HG02588 (cell line): Measurements from ENCODE around the gene CREM.
"Not testable (repeated sequence)": the region's sequence is repeated elsewhere in the genome, so short reads cannot be mapped to it uniquely, and the experiment has no call there.

Experiments
- ATAC-seq: cut with Tn5 transposase; IDR thresholded peaks from one replicate; pipeline ENCODE4 v1.9.1; 2021; ENCODE audit warnings: mild to moderate bottlenecking, moderate library complexity; ENCODE audit not compliant: unreplicated experiment

The CREM gene

DNA sequence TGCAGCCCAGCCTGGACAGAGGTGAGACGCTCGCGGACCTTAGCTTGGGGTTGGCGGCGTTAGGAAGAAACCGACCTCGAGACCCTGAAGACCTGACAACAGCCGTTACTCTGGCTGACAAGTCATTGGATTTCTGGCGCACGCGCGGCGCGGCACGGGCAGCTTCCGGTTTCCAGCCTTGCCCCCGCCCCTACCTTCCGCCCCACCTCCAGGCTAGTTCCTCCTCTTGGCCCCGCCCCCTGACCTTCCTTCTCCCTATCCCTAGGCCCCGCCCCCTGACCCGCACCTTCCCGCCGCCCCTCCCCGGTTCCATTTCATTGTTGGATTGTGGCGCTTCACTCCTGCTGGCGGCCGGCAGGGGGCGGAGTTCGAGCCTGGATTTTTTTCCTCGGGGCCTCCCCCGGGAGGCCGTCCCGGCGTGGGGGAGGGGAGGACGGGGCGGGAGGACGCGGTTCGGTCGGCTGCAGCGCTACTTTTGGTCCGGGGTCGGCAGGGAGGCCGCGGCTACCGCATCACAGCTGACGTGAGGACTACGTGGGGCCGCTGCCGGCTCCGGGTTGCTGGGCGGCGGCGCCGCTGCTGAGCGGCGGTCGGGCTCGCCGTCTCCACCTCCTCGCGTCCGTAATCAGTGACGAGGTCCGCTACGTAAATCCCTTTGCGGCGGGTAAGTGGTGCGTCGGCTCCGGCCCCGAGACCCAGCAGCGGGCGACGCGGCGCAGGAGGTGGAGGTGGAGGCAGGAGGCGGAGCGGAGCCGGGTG lies at the start of gene CREM:
Gene CREM, plus strand, starts transcription at position 317 of the 759 bp plus-strand sequence. CDS start 10,990 bp downstream, outside the sequence.
- ATAC-seq: peak; percentile 75

DNA sequence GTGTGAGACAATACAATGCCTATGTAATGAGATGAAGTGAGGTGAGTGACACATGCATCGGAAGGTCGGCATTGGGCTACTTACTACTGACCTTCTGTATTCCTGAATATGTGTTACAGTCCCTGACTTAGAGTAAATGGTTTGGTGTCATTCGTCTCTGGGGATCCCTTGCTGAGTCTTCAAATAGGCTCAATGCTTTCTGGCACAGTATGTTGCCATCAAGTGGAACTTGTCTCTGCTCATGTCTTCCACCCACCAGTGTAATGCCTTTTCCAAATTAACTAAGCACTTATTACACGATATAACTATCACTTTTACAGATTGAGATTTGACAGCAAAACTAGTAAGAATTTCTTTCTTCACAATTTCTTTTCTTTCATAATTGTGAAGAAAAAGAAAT lies 47.4 kb upstream of the CREM start:
- ATAC-seq: no peak

DNA sequence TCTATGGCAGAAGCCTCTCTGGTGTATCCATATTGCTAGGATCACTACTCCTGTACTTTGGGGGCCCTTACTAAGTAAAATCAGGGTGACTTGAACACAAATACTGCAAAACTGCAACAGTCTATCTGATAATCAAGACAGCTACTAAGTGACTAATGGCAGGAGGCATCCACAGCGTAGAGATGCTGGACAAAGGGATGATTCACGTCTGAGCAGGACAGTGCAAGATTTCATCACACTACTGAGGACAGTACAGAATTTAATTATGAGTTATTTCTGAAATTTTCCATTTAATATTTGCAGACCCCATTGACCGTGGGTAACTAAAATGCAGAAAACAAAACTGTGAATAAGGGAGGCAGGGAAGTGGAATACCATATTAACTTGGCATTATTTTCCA lies 46.9 kb upstream of the CREM start:
- ATAC-seq: no peak

DNA sequence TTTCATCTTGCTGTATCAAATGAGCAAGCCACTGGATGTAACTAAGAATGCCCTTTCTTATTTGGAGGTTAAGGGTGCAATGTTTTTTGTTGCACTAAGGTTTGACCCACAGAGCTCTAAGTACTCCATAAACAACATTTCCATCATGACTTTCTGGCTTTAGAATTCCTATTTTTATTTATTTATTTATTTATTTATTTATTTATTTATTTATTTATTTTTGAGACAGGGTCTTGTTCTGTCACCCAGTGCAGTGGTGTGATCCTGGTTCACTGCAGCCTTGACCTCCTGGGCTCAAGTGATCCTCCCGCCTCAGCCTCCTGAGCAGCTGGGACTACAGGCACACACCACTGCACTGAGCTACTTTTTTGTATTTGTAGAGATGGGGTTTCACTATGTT lies 46.4 kb upstream of the CREM start:
- not testable (repeated sequence) for ATAC-seq

DNA sequence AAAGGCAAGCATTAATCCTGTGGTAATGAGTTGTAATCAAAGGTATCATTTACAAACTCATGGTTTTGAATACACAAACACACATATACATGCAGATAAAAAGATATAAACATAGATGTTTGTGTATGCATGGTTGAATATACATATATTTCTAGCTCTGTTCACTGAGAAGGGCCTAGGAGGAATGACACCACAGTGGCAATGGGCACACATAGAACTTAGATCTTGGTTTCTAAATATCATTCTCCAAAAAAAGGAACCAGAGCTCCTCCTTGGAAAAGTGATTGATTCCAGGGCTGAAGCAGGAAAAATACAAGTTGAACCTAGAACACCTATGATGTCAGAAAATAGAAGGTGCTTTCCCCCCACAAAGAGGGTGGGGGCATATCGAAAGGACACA lies 43.4 kb upstream of the CREM start:
- no peak for ATAC-seq

DNA sequence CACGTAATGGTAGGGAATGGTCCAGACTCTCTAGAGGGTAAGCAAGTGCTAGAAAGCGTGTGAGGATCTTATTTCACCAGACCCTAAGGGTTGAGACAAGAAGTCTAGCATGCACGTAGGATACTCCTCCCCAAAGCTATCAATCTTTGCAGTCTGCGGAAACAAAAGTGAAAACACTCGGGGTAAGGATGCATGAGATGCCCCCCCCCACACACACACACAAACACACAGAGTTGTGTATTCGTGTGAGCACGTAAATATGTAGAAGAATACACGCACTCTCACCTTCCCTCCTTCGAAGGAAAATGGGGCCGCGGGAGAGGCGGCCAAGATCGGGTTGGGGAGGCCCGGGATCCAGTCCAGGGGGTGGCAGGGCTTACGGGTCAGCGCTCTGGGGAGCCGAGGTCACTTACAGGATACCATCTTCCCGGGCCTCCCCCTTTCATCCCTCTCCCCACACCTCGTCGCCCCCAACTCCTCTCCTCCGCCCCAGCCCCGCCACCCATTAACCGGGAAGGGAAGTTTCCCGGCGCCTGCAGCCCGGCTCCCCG lies 37.0 kb upstream of the CREM start:
- ATAC-seq: peak; percentile 14

DNA sequence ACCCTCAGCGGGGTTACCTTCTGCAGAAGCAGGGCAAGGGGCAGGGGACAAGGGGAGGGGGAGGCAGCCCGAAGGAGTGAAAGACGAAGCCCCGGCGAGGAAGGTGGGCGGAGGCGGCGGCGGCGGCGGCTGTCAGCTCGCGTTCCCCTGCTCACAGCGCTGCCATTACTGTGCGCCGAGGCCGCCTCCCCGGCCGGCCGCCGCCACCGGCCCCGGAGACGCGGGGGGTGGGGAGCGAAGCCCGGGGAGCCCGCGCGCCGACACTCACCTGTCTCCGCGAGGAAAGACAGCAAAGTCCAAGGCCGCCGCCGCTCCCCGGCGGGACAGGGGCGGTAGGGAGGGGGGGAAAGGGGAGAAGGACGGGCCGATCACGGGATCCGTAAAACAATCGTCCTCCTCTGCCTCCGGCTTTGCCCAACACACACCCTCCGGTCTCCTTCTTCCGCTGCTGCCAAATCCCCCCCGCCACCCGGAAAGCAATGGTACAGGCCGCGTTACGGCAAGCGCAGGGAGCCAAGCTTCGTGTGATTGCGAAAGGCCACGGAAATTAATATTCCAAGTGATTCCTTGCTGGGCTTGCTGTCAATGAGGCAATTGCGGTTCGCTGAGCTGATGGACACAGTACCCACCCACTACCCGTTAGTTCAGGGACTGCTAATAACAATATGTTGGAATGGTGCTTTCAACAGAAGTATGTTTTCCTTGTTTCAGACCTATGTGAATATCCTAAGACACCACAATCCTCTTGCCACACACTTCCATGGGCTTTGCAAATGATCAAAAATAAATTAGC lies 36.3 kb upstream of the CREM start, which contains the start of gene CUL2:
Gene CUL2, minus strand, starts transcription at position 180 of the 793 bp plus-strand sequence. CDS start 19,024 bp downstream, outside the sequence.
- ATAC-seq: peak; percentile 97

DNA sequence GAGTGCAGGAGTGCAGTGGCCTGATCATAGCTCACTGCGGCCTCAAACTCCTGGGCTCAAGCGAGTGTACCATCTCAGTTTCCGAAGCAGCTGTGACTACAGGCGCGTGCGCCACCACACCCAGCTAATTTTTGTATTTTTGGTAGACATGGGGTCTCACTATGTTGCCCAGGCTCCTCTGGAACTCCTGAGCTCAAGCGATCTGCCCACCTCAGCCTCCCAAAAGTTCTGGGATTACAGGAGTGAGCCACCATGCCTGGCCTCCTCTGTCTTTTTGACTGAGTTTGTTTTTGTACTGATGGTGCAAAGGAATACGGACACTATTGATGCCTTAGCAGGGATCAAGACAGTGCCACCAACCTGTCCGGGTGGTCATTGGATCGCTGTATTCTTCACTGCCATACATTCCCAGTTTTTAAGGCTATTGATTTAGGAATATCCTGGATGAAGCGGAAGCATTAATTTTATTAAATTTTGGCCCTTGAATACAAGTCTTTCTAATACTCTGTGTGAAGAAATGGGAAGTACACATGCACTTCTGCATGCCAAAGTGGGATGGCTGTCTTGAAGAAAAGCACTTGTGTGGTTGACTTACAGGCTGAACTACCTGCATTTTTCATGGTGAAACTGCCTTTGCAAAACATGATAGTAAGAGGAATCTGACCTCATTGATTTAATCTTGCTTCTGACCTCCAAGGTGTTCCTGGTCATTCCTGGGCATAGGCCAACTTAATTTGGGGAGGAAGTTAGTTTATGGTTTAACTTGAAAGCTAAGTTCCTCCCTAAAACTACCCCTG lies 34.5 kb upstream of the CREM start:
- no peak for ATAC-seq

DNA sequence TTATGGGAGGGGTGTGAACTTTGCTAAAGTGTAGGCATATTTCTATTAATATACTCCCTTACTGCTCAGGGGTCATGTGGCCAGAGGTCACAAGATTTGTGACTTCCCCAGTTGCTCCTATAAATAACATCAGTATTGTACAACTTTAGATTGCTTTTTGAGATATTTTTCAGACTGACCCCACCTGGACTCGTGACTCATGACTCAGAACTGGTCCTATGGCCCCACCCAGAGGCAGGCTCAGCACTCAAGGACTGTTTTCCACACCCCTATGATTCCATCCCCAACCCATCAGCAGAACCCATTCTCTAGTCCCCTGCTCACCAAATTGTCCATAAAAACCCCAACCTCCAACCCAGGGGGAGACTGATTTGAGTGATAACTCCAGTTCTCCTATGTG lies 33.8 kb upstream of the CREM start:
- ATAC-seq: no peak

DNA sequence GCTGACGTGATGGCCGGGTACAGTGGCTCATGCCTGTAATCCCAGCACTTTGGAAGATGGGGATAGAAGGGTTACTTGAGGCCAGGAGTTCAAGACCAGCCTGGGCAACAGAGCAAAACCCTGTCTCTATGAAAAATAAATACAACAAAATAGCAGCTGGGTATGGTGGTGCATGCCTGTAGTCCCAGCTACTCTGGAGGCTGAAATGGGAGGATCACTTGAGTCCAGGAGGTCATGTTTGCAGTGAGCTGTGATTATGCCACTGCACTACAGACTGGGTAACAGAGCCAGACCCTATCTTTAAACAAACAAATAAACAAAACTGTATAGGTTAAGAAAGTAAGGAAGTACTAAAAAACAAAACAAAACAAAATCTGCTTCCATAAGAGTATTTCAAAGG lies 30.3 kb upstream of the CREM start:
- no peak for ATAC-seq

DNA sequence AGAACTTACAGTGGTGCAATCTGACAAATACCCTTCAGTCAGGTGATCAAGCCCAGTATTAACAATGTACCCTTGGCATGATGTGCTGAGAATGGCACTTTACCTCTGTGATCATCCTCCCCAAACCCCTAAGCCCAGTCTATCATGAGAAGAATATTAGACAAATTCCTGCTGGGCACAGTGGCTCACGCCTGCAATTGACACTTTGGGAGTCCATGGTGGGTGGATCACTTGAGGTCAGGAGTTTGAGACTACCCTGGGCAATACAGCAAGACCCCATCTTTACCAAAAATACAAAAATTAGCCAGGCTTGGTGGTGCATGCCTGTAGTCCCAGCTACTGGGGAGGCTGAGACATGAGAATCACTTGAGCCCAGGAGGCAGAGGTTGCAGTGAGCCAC lies 29.1 kb upstream of the CREM start:
- ATAC-seq: no peak

DNA sequence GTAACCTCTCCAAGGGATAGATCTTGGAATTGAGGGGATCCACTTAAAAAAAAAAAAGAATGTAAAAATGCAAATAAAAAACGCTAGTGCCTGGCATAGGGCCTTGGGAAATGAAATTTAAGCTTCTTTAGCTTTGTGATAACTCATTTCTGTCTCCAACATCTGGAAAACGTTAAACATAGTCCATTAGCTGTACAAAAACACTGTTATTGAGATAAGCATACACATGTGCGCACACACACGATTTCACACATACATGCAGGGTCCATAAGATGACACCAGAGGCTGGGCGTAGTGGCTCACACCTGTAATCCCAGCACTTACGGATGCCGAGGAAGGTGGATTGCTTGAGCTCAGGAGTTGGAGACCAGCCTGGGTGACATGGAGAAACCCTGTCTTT lies 22.8 kb upstream of the CREM start:
- ATAC-seq: no peak

DNA sequence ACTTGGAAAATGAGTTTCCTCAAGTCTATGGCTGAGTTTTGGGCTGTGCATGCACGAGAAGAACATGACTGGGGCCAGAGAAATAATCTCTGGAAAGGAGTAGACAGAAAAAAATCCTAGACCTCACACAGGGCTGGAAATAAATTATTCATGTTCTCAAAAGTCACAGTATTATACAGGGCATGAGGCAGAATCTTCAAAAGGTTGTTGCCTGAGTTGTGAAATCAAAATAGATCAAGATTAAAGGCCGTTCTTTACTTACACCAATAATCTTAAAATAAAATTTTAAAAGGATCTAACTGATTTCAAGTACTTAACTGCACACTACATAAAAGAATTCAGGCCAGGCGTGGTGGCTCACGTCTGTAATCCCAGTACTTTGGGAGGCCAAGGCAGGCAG lies 14.1 kb upstream of the CREM start:
- ATAC-seq: no peak

DNA sequence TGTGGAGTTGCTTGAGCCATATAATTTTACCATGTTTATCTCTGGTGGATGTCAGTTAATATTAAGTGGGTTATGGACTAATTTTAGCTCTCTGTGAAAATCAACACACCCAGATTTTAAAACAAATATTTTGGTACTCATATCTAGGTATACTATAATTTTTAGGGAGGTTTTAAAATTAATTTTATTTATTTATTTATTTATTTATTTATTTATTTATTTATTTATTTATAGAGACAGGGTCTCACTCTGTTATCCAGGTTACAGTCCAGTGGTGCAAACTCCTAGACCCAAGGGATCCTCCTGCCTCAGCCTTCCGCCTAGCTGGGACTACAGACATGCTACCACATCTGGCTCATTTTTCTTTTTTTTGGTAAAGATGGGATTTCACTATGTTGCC lies 7.3 kb upstream of the CREM start:
- no peak for ATAC-seq

DNA sequence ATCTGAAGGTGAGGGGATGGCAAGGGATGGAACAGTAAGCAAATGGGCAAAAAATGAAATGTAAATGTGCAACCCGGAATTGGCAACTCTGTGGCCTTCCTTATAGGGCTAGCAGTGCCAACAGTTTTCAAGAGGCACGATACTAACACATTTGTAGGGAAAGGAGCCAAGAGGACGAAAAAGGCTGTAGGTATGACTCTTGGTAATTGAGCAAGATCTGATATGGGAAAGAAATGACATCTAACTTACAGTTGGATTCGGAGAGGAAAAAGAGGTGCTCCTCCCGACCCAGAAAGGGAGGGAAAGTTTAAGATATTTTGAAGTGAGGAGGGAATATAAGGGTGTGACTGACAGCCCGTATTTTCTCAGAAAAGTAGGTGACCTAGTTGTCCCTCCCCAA lies 2.1 kb upstream of the CREM start:
- ATAC-seq: no peak

DNA sequence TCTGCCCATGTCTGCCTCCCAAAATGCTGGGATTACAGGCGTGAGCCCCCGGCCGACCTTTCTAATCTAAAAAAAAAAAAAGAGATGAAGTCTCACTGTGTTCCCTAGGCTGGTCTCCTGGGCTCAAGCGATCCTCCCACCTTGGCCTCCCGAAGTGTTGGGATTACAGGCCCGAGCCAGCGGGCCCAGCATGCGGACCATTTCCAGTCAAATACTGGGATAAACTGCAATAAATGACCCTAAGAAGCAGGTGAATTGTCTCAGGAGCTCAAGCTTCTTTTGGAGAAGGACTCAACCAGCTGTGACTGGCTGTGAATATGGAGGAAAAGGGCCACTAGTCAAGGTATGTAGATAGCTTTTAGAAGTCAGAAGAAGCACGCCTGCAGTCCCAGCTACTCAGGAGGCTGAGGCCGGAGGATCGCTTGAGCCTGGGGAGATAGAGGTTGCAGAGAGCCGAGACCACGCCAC lies 550 bp upstream of the CREM start:
- peak; percentile 0 for ATAC-seq

DNA sequence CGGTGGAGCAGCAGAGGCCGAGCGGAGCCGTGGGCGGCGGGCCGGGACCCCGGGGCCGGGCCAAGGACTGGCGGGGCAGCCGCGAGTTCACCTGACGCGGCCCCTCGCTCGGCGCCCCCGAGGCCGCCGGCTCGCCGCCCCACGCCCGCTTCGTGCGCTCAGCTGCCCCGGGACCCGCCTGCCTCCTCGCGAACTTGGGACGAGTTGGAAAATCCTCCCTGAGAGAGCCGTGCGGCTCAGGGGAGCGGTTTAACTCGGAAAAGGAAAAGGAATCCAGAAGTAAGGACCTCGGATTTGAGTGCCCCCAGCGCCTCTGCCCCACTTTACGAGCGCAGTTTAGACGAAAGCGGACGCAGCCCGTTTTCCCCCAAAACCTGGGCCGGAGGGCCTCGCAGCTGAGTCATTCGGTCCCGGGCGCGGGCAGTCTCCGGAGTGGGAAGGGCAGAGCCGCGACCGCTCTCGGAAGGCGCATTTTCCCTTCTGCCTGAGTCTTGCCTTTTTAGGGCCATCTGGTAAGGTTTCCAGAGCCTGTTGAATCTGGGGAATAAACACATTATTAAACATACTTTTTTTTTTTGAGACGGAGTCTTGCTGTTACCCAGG lies 744 bp downstream of the CREM start:
- peak; percentile 19 for ATAC-seq

DNA sequence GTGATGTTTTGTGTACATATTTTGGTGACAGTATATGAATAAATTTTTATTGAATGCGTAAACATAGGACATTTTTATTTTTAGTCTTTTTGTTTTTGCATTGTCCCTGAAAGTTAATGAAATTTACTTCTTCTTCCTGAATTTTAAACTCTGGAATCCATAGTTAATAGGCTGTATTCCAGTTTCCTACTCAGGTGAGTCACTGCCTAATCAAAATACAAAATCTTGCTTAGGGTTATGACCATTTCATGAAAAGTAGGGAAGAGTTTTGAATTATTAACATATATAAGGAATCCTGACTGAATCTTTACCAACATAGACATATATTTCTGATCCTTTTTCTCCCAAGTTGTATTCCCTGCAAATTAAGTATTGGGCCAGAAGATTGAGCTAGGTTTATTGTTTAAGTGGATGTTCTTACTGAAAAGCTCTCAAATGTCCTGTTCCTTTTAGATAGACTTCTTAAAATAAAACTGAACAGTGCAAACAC lies 2.6 kb downstream of the CREM start:
- no peak for ATAC-seq

DNA sequence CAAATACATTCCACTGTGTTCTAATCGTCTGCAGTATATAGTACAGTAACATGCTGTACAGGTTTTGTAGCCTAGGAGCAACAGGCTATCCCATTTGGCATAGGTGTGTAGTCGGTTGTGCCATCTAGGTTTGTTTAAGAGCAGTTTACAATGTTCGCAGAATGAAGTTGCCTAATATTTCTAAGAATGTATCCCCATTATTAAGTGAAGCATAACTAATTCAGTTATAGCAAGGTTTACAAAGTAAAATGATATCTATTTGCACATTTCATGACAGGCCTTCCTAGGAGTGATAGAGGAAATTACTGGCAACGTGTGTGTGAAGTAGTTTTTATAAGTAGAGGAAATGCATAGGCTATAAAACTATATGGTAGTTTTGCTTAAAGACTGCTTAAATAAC lies 4.0 kb downstream of the CREM start:
- ATAC-seq: no peak

DNA sequence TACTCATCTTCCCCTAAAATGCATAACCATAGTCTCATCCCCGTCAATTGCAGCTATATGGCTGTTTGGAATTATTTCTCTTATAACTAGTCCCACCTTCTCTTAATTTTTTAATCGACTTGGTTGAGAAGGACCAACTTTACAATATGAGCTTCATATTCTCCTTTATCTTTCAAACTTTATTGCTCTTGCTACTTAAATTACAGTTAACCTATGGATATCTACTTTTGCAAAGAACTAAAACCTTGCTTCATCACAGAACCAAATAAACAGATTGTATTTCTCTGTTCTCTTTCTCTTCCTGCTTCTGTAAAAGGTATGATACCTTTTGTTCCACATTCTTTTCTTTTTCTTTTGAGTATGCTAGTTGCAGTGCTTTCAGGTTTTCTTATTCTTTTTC lies 6.1 kb downstream of the CREM start:
- no peak for ATAC-seq
